ENCODE measurements around the gene PBXIP1. TPM values are rescaled to one million over a fixed set of nuclear protein-coding genes. Genes with fewer than 3 reads are reported as not detected.

Gene PBXIP1
- total and polyA plus RNA-seq, 2 of the 13 experiments (the other 11 are each of a cell fraction or from before 2014, with no cell fraction given): 16.3 to 31.9 TPM

DNA sequence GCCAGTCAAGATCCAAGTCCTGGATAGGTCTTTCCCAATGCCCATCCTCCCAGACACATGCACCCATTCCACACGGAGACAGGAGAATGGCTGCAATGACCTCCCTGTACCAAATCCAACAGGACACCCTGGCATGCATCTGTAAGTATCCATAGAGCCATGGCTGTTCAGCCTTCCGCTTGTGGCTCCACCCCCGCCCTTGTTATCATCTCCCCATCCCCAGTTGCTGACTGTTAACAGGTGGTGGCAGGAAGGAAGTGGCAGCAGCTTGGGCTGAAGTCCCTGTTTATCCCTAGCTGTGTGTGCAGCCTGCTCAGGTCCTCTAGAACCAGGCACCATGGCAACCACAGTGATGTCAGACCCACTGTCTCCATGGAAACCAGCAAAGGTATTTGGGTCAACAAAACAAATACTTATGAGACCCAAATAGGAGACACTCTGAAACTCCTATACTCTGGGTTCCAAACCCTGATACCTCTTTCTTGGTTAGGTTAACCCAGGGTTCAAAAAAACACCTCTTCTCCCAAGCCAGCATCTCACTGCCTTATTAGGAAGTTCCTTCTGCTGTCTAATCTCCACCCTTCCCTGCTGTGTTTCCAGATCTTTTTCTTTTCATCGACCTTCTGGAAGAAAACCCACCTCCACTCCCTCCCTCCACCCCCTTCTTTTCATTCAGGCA, 721 bp downstream of the PBXIP1 start (continued):
- no peak for TF ChIP-seq POGK (CRISPR knock-in tag; conservative IDR thresholded peaks at IDR 0.05)
- TF ChIP-seq, protein P1, sequence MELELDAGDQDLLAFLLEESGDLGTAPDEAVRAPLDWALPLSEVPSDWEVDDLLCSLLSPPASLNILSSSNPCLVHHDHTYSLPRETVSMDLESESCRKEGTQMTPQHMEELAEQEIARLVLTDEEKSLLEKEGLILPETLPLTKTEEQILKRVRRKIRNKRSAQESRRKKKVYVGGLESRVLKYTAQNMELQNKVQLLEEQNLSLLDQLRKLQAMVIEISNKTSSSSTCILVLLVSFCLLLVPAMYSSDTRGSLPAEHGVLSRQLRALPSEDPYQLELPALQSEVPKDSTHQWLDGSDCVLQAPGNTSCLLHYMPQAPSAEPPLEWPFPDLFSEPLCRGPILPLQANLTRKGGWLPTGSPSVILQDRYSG (CRISPR knock-in tag; IDR thresholded peaks at IDR 0.05): no peak
- no peak for TF ChIP-seq ZNF207 (IDR thresholded peaks at IDR 0.05; ENCODE audit: borderline replicate concordance)
- TF ChIP-seq FOXO1 (CRISPR knock-in tag; IDR thresholded peaks at IDR 0.05): peak; percentile 69; the same call in 1 of the 2 replicates
- TF ChIP-seq TEAD3 (CRISPR knock-in tag; optimal IDR thresholded peaks at IDR 0.05; ENCODE audit: borderline replicate concordance): peak; percentile 42
- no peak for TF ChIP-seq ZNF430 (CRISPR knock-in tag; IDR thresholded peaks at IDR 0.05)
- peak; percentile 9; the same call in 1 of the 2 replicates for TF ChIP-seq DPF2 (CRISPR knock-in tag; IDR thresholded peaks at IDR 0.05; ENCODE audit: borderline replicate concordance, low read depth)
- 0 out of 2 replicates have a peak, but pooled peaks have one; percentile 19 for TF ChIP-seq FOXK1 (CRISPR knock-in tag; IDR thresholded peaks at IDR 0.05; ENCODE audit: borderline replicate concordance, low read depth)
- TF ChIP-seq IRX3 (CRISPR knock-in tag; IDR thresholded peaks at IDR 0.05; ENCODE audit: borderline replicate concordance, low read depth): no peak
- TF ChIP-seq ZNF839 (CRISPR knock-in tag; IDR thresholded peaks at IDR 0.05; ENCODE audit: borderline replicate concordance): no peak
- TF ChIP-seq CC2D1A (CRISPR knock-in tag; IDR thresholded peaks at IDR 0.05): no peak
- no peak for TF ChIP-seq E2F5 (CRISPR knock-in tag; conservative IDR thresholded peaks at IDR 0.05)
- TF ChIP-seq MXD4 (CRISPR knock-in tag; IDR thresholded peaks at IDR 0.05): no peak
- no peak for TF ChIP-seq AKAP8 (CRISPR knock-in tag; IDR thresholded peaks at IDR 0.05)
- TF ChIP-seq PBX2 (CRISPR knock-in tag; IDR thresholded peaks at IDR 0.05): no peak
- no peak; the same call in 1 of the 2 replicates for TF ChIP-seq RXRA (CRISPR knock-in tag; IDR thresholded peaks at IDR 0.05)
- TF ChIP-seq KDM1A (CRISPR knock-in tag; IDR thresholded peaks at IDR 0.05): peak; percentile 54; the same call in 1 of the 2 replicates
- TF ChIP-seq UBTF (CRISPR knock-in tag; IDR thresholded peaks at IDR 0.05): no peak
- no peak for TF ChIP-seq ZNF296 (CRISPR knock-in tag; conservative IDR thresholded peaks at IDR 0.05)
